Fibroblast of lung (primary cell): ENCODE data around the gene FAM135A.
"Not testable (repeated sequence)": the region's sequence is repeated elsewhere in the genome, so short reads cannot be mapped to it uniquely, and the experiment has no call there.

ENCODE experiments used
- EZH2 ChIP-seq: IDR thresholded peaks from 2 replicates; pipeline ENCODE4 v1.5.1; 2012; ENCODE audit warnings: low read length, control low read depth, mild to moderate bottlenecking; ENCODE audit errors: missing control alignments
- TF ChIP-seq, protein P1 (sequence below), 2 donors: IDR thresholded peaks in 1 of 2; conservative IDR thresholded peaks in 1 of 2; 1 replicate in 1 of 2; 2 replicates in 1 of 2; pipeline ENCODE4 v1.5.1; 2011 to 2012; ENCODE audit warnings: low read length in 2 of 2, control low read depth in 1 of 2, inconsistent platforms in 1 of 2, low read depth in 1 of 2, mild to moderate bottlenecking in 1 of 2

- TF ChIP-seq, protein P1, sequence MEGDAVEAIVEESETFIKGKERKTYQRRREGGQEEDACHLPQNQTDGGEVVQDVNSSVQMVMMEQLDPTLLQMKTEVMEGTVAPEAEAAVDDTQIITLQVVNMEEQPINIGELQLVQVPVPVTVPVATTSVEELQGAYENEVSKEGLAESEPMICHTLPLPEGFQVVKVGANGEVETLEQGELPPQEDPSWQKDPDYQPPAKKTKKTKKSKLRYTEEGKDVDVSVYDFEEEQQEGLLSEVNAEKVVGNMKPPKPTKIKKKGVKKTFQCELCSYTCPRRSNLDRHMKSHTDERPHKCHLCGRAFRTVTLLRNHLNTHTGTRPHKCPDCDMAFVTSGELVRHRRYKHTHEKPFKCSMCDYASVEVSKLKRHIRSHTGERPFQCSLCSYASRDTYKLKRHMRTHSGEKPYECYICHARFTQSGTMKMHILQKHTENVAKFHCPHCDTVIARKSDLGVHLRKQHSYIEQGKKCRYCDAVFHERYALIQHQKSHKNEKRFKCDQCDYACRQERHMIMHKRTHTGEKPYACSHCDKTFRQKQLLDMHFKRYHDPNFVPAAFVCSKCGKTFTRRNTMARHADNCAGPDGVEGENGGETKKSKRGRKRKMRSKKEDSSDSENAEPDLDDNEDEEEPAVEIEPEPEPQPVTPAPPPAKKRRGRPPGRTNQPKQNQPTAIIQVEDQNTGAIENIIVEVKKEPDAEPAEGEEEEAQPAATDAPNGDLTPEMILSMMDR (conservative IDR thresholded peaks at IDR 0.05 in 1 of 2, IDR thresholded peaks at IDR 0.05 in 1 of 2; ENCODE audit: low read depth in 1 of 2, low read length in 2 of 2): not testable (repeated sequence)
- TF ChIP-seq EZH2: not testable (repeated sequence)
These were observed 46.4 kb downstream of the FAM135A start for GRCh38 chr6:70459699-70460098.
